ENCODE results near the gene ETS1.

The ETS1 gene

GRCh38 chr11:128497776-128498095 is 89.6 kb downstream of the ETS1 start:
- DNase-seq: no peak

GRCh38 chr11:128497061-128497775 is 90.1 kb downstream of the ETS1 start:
- DNase-seq: no peak

- DNase-seq: no peak
These were observed 90.7 kb downstream of the ETS1 start for GRCh38 chr11:128496692-128497060.

GRCh38 chr11:128496249-128496648 is 91.1 kb downstream of the ETS1 start:
- DNase-seq: no peak

- no peak for DNase-seq
These were observed 92.7 kb downstream of the ETS1 start for GRCh38 chr11:128494418-128495332.

- no peak for DNase-seq
These were observed 93.8 kb downstream of the ETS1 start for GRCh38 chr11:128493570-128493965.

GRCh38 chr11:128492903-128493569 is 94.3 kb downstream of the ETS1 start:
- no peak for DNase-seq

GRCh38 chr11:128492461-128492860 is 94.9 kb downstream of the ETS1 start:
- no peak for DNase-seq

- DNase-seq: no peak
These were observed 96.0 kb downstream of the ETS1 start for GRCh38 chr11:128491195-128491936.

GRCh38 chr11:128490092-128490491 is 97.3 kb downstream of the ETS1 start:
- DNase-seq: no peak

GRCh38 chr11:128488471-128488870 is 98.9 kb downstream of the ETS1 start:
- no peak for DNase-seq

GRCh38 chr11:128487978-128488377 is 99.4 kb downstream of the ETS1 start:
- DNase-seq: no peak

GRCh38 chr11:128484172-128484571 is 103.2 kb downstream of the ETS1 start:
- no peak for DNase-seq

GRCh38 chr11:128483211-128483788 is 104.1 kb downstream of the ETS1 start:
- no peak for DNase-seq

- no peak for DNase-seq
These were observed 104.7 kb downstream of the ETS1 start for GRCh38 chr11:128482512-128483191.

GRCh38 chr11:128482092-128482491 is 105.3 kb downstream of the ETS1 start:
- DNase-seq: no peak

GRCh38 chr11:128481135-128481534 is 106.2 kb downstream of the ETS1 start:
- no peak for DNase-seq

GRCh38 chr11:128480665-128481064 is 106.7 kb downstream of the ETS1 start:
- DNase-seq: no peak

GRCh38 chr11:128480066-128480465 is 107.3 kb downstream of the ETS1 start:
- no peak for DNase-seq

- DNase-seq: no peak
These were observed 108.2 kb downstream of the ETS1 start for GRCh38 chr11:128479144-128479543.

GRCh38 chr11:128478305-128478704 is 109.1 kb downstream of the ETS1 start:
- no peak for DNase-seq

- DNase-seq: no peak
These were observed 109.5 kb downstream of the ETS1 start for GRCh38 chr11:128477811-128478210.
